HS-5 (cell line): ENCODE data around the gene ANKLE2.
"Not testable (repeated sequence)": the region's sequence is repeated elsewhere in the genome, so short reads cannot be mapped to it uniquely, and the experiment has no call there.

Experiments
- DNase-seq: peaks from one replicate; pipeline ENCODE4 v3.0.0-alpha.2; 2012; ENCODE audit warnings: low read depth

ANKLE2 gene

GRCh38 chr12:132719141-132719953 lies 42.3 kb downstream of the ANKLE2 start:
- no peak for DNase-seq

- no peak for DNase-seq
These were observed 43.0 kb downstream of the ANKLE2 start for GRCh38 chr12:132718644-132719043.

- DNase-seq, result no peak
These were observed 43.9 kb downstream of the ANKLE2 start for GRCh38 chr12:132717531-132718387.

GRCh38 chr12:132717011-132717410 lies 44.6 kb downstream of the ANKLE2 start:
- no peak for DNase-seq

- DNase-seq, result no peak
These were observed 45.3 kb downstream of the ANKLE2 start for GRCh38 chr12:132716356-132716755.

GRCh38 chr12:132715874-132716273 lies 45.8 kb downstream of the ANKLE2 start:
- DNase-seq, result no peak

- DNase-seq, result no peak
These were observed 48.5 kb downstream of the ANKLE2 start for GRCh38 chr12:132713123-132713522.

- no peak for DNase-seq
These were observed 50.4 kb downstream of the ANKLE2 start for GRCh38 chr12:132711080-132711843.

- DNase-seq, result peak; percentile 31
These were observed 51.1 kb downstream of the ANKLE2 start, which contains the start of gene PGAM5 for GRCh38 chr12:132710405-132711079. TSS of gene PGAM5 (plus strand) at chr12:132710842. CDS start at chr12:132710877, 35 bp downstream.

- no peak for DNase-seq
These were observed 51.6 kb downstream of the ANKLE2 start for GRCh38 chr12:132710043-132710404.

GRCh38 chr12:132708150-132708549 lies 53.5 kb downstream of the ANKLE2 start:
- no peak for DNase-seq

GRCh38 chr12:132707241-132707640 lies 54.4 kb downstream of the ANKLE2 start:
- no peak for DNase-seq

- no peak for DNase-seq
These were observed 58.0 kb downstream of the ANKLE2 start for GRCh38 chr12:132703641-132704040.

- no peak for DNase-seq
These were observed 59.0 kb downstream of the ANKLE2 start for GRCh38 chr12:132702640-132703039.

GRCh38 chr12:132700212-132700822 lies 61.3 kb downstream of the ANKLE2 start:
- no peak for DNase-seq

GRCh38 chr12:132698341-132698740 lies 63.3 kb downstream of the ANKLE2 start:
- DNase-seq, result no peak

GRCh38 chr12:132695431-132695830 lies 66.2 kb downstream of the ANKLE2 start:
- no peak for DNase-seq

- DNase-seq, result not testable (repeated sequence)
These were observed 66.7 kb downstream of the ANKLE2 start for GRCh38 chr12:132694888-132695287.

- DNase-seq, result not testable (repeated sequence)
These were observed 69.6 kb downstream of the ANKLE2 start for GRCh38 chr12:132692030-132692429.

- DNase-seq, result no peak
These were observed 71.5 kb downstream of the ANKLE2 start for GRCh38 chr12:132690112-132690511.

- no peak for DNase-seq
These were observed 72.4 kb downstream of the ANKLE2 start for GRCh38 chr12:132689227-132689626.
